ENCODE measurements around the gene PHAF1.

Gene PHAF1

DNA sequence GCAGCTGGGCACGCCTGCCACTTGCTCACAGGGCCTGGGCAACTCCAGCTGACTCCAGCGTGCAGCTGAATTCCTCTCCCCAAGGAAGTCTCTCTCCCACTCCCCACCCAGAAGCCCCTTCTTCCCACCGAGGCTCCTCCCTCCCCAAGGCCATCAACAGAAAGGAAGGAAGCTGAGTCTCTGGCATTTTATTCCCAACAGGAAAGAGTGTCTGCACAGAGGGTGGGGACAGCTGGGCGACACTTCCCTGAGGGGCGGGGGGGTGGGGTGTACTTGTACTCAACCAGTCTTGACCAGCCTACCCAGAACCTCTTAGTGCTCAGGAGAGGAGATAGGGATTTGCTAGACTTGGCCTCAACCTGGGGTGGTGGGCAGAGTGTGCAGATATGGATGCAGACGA lies 80.3 kb downstream of the PHAF1 start, which contains the start of gene EXOC3L1:
Gene EXOC3L1, minus strand, starts transcription at position 96 of the 400 bp plus-strand sequence. CDS start 460 bp downstream, outside the sequence.
- TF ChIP-seq TEAD4 (IDR thresholded peaks at IDR 0.05) (no peak), YY1 (IDR thresholded peaks at IDR 0.05; ENCODE audit: low read depth) (no peak), CEBPB (IDR thresholded peaks at IDR 0.05) (no peak), RAD21 (IDR thresholded peaks at IDR 0.05; ENCODE audit: low read depth) (no peak), TCF12 (IDR thresholded peaks at IDR 0.05; ENCODE audit: low read depth) (no peak), CREB1 (IDR thresholded peaks at IDR 0.05; ENCODE audit: low read depth) (no peak), REST (IDR thresholded peaks at IDR 0.05; ENCODE audit: low read depth) (no peak), EGR1 (IDR thresholded peaks at IDR 0.05) (no peak), EP300 (IDR thresholded peaks at IDR 0.05; ENCODE audit: borderline replicate concordance) (no peak), MAX (IDR thresholded peaks at IDR 0.05) (no peak)
- TF ChIP-seq, protein P1, sequence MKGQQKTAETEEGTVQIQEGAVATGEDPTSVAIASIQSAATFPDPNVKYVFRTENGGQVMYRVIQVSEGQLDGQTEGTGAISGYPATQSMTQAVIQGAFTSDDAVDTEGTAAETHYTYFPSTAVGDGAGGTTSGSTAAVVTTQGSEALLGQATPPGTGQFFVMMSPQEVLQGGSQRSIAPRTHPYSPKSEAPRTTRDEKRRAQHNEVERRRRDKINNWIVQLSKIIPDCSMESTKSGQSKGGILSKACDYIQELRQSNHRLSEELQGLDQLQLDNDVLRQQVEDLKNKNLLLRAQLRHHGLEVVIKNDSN (IDR thresholded peaks at IDR 0.05), result no peak

GRCh38 chr16:67190448-67191399 lies 81.0 kb downstream of the PHAF1 start:
- TF ChIP-seq CREB1 (IDR thresholded peaks at IDR 0.05; ENCODE audit: low read depth) (no peak), TCF12 (IDR thresholded peaks at IDR 0.05; ENCODE audit: low read depth) (no peak), ZBTB7A (IDR thresholded peaks at IDR 0.05; ENCODE audit: low read depth) (no peak), YY1 (IDR thresholded peaks at IDR 0.05; ENCODE audit: low read depth) (no peak), TEAD4 (IDR thresholded peaks at IDR 0.05) (no peak), EP300 (IDR thresholded peaks at IDR 0.05; ENCODE audit: borderline replicate concordance) (no peak), TAF1 (IDR thresholded peaks at IDR 0.05; ENCODE audit: low read depth) (no peak), EGR1 (IDR thresholded peaks at IDR 0.05) (no peak), REST (IDR thresholded peaks at IDR 0.05; ENCODE audit: low read depth) (no peak), NFIC (IDR thresholded peaks at IDR 0.05) (no peak), MAX (IDR thresholded peaks at IDR 0.05) (no peak), RAD21 (IDR thresholded peaks at IDR 0.05; ENCODE audit: low read depth) (no peak)
- TF ChIP-seq, protein P1 (IDR thresholded peaks at IDR 0.05), result no peak

- TF ChIP-seq ZBTB7A (IDR thresholded peaks at IDR 0.05; ENCODE audit: low read depth), result no peak
These were observed 81.8 kb downstream of the PHAF1 start for GRCh38 chr16:67191411-67191994.

GRCh38 chr16:67191995-67192681 lies 82.4 kb downstream of the PHAF1 start, which contains the start of gene E2F4:
E2F4 (plus strand) TSS chr16:67192155; CDS start chr16:67192228, 73 bp downstream.
- no peak for TF ChIP-seq REST (IDR thresholded peaks at IDR 0.05; ENCODE audit: low read depth)
- TF ChIP-seq, protein P1 (IDR thresholded peaks at IDR 0.05), result peak; percentile 50
- no peak for TF ChIP-seq EP300 (IDR thresholded peaks at IDR 0.05; ENCODE audit: borderline replicate concordance)
- TF ChIP-seq RAD21 (IDR thresholded peaks at IDR 0.05; ENCODE audit: low read depth), result no peak
- 0 out of 2 replicates have a peak, but pooled peaks have one; percentile 55 for TF ChIP-seq YY1 (IDR thresholded peaks at IDR 0.05; ENCODE audit: low read depth)
- TF ChIP-seq TCF12 (IDR thresholded peaks at IDR 0.05; ENCODE audit: low read depth), result peak; percentile 36; the same call in 1 of the 2 replicates
- TF ChIP-seq NFIC (IDR thresholded peaks at IDR 0.05), result no peak
- TF ChIP-seq FOXM1 (IDR thresholded peaks at IDR 0.05; ENCODE audit: borderline replicate concordance, low read depth), result no peak
- no peak for TF ChIP-seq CEBPB (IDR thresholded peaks at IDR 0.05)
- TF ChIP-seq CREB1 (IDR thresholded peaks at IDR 0.05; ENCODE audit: low read depth), result no peak
- TF ChIP-seq MAX (IDR thresholded peaks at IDR 0.05), result no peak; the same call in none of the 2 replicates
- TF ChIP-seq ZBTB7A (IDR thresholded peaks at IDR 0.05; ENCODE audit: low read depth), result no peak
- no peak for TF ChIP-seq TEAD4 (IDR thresholded peaks at IDR 0.05)
- TF ChIP-seq TAF1 (IDR thresholded peaks at IDR 0.05; ENCODE audit: low read depth), result peak; percentile 41; the same call in 1 of the 2 replicates
- 0 out of 2 replicates have a peak, but pooled peaks have one; percentile 9 for TF ChIP-seq EGR1 (IDR thresholded peaks at IDR 0.05)

All from Ishikawa (cell line).